Measurements from ENCODE around the gene TYRO3. TPM values are rescaled to one million over a fixed set of nuclear protein-coding genes. Genes with fewer than 3 reads are reported as not detected.

TYRO3 gene
- total and polyA plus RNA-seq, 9 donors = 37.7 to 265 (median 109) TPM

DNA sequence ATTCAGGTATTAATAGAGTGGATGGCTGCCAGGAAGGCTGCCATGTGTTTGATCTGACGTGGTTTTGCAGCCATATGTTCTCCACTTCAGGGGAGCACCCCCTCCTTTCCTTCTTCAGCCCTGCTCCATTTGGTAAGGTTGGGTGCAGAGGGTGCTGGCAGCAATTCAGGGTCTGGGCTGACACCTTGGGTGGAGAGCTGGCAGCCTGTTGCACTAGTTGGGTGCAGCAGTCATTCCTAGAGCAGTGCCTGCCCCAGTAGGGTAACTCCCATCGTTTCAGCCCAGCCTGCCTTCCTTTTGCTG, 1.5 kb downstream of the TYRO3 start:
- peak in 4 of 5 donors; percentile 41 to 61 (median 49) for DNase-seq
- Histone ChIP-seq H3K27me3 (no peaks in the 10 kb centered on the region), H3K9me3 (no peaks in the 10 kb centered on the region), H3K27ac (peak overlapping the region; percentile 3 to 83), H3K36me3 (no peaks in the 10 kb centered on the region), H3K4me1 (ENCODE audit: insufficient read depth) (peaks cover 35% of the 10 kb centered on the region), H3K4me3 (peak overlapping the region; percentile 47)
- intact Hi-C loops (cut with DNase I) = no loop called here
- WGBS, 3 donors = 38 to 47% (median 41%) methylated on average over 2 of the region's 2 CpGs
- TF ChIP-seq, protein P1, sequence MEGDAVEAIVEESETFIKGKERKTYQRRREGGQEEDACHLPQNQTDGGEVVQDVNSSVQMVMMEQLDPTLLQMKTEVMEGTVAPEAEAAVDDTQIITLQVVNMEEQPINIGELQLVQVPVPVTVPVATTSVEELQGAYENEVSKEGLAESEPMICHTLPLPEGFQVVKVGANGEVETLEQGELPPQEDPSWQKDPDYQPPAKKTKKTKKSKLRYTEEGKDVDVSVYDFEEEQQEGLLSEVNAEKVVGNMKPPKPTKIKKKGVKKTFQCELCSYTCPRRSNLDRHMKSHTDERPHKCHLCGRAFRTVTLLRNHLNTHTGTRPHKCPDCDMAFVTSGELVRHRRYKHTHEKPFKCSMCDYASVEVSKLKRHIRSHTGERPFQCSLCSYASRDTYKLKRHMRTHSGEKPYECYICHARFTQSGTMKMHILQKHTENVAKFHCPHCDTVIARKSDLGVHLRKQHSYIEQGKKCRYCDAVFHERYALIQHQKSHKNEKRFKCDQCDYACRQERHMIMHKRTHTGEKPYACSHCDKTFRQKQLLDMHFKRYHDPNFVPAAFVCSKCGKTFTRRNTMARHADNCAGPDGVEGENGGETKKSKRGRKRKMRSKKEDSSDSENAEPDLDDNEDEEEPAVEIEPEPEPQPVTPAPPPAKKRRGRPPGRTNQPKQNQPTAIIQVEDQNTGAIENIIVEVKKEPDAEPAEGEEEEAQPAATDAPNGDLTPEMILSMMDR (IDR thresholded peaks at IDR 0.05) = no peak
- TF ChIP-seq EP300 (IDR thresholded peaks at IDR 0.05) = no peak
- TF ChIP-seq POLR2A (IDR thresholded peaks at IDR 0.05) = no peak

DNA sequence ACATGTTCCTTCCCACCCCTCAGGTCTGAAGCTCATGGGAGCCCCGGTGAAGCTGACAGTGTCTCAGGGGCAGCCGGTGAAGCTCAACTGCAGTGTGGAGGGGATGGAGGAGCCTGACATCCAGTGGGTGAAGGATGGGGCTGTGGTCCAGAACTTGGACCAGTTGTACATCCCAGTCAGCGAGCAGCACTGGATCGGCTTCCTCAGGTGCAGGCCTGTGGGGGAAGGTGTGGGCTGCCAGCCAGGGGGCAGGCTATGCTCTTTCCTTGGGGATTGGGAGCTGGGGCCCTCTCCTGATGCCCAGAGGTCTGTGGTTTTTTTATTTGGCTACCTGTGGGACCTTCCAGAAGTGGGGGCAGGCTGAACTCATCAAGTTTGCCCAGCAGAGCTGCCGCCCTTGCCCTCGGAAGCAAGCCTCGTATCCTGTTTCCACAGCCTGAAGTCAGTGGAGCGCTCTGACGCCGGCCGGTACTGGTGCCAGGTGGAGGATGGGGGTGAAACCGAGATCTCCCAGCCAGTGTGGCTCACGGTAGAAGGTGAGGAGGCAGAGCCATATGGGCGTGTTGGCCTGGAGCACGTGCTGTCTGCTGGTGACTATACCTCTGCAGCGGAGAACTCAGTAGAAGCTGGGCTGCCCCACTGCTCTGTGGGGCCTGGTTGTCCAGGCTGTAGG, 2.2 kb downstream of the TYRO3 start:
- DNase-seq = peak in 4 of 5 donors; percentile 46 to 64 (median 56)
- H3K27me3 ChIP-seq = no peaks in the 10 kb centered on the region
- WGBS, 3 donors = 59 to 70% (median 63%) methylated on average over 16 of the region's 16 CpGs
- H3K4me1 ChIP-seq (ENCODE audit: insufficient read depth) = peaks cover 35% of the 10 kb centered on the region
- intact Hi-C loops (cut with DNase I) = no loop called here
- no peaks in the 10 kb centered on the region for H3K9me3 ChIP-seq
- H3K4me3 ChIP-seq = no peak overlapping the region
- no peaks in the 10 kb centered on the region for H3K36me3 ChIP-seq
- TF ChIP-seq POLR2A (IDR thresholded peaks at IDR 0.05) (no peak), EP300 (IDR thresholded peaks at IDR 0.05) (no peak)
- TF ChIP-seq, protein P1 (IDR thresholded peaks at IDR 0.05) = no peak
- H3K27ac ChIP-seq = peak overlapping the region; percentile 3 to 83

DNA sequence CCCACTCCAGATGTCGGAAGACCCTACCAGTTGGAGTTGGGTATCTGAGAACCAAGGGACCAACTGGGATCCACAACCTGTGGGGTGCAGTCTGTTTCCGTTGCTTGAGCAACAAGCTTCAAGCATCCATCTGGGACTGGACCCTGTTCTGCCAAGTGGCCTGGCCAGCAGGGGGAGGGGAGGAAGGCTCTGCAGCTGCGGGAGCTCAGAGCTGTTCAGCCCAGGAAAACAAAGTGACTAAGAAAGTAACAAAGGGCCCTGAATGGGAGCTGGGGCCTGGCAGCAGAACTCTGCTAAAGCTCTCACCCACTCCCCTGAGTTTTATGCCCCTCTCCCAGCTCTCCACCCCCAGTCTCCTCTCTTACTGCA, 2.7 kb downstream of the TYRO3 start:
- peak; percentile 86 to 91 (median 89) for DNase-seq
- intact Hi-C loops (cut with DNase I) = no loop called here

DNA sequence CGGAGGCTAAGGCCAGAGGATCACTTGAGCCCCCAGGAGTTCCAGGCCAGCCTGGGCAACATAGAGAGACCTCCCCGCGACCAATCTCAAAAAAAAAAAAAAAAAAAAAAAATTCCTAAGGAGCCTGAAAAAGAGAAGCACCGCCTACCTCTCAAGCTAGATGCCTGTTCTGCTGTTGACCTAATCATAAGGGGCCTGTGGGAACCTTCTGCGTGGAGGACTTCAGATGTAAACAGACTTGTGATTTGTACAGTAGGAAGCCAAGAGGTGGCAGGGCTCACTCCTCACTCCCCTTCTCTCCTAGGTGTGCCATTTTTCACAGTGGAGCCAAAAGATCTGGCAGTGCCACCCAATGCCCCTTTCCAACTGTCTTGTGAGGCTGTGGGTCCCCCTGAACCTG, 3.2 kb downstream of the TYRO3 start:
- no peaks in the 10 kb centered on the region for H3K27me3 ChIP-seq
- DNase-seq = no peak
- no peak overlapping the region for H3K4me3 ChIP-seq
- no peaks in the 10 kb centered on the region for H3K36me3 ChIP-seq
- 15 to 19% (median 18%) methylated on average over 5 of the region's 5 CpGs for WGBS, 3 donors
- TF ChIP-seq, protein P1 (IDR thresholded peaks at IDR 0.05) = no peak
- no peak for TF ChIP-seq EP300 (IDR thresholded peaks at IDR 0.05)
- no peak for TF ChIP-seq POLR2A (IDR thresholded peaks at IDR 0.05)
- intact Hi-C loops (cut with DNase I) = no loop called here
- peak overlapping the region; percentile 76 to 83 for H3K27ac ChIP-seq
- H3K9me3 ChIP-seq = no peaks in the 10 kb centered on the region
- peaks cover 38% of the 10 kb centered on the region for H3K4me1 ChIP-seq (ENCODE audit: insufficient read depth)

More for the DNA sequence above, 2.7 kb downstream of the TYRO3 start:
- Histone ChIP-seq H3K4me1 (ENCODE audit: insufficient read depth) (peaks cover 38% of the 10 kb centered on the region), H3K27ac (peak overlapping the region; percentile 76 to 83), H3K36me3 (no peaks in the 10 kb centered on the region), H3K9me3 (no peaks in the 10 kb centered on the region), H3K27me3 (no peaks in the 10 kb centered on the region), H3K4me3 (no peak overlapping the region)
- 14 to 25% (median 21%) methylated on average over 2 to 3 of the region's 3 CpGs for WGBS, 3 donors
- TF ChIP-seq, protein P1 (IDR thresholded peaks at IDR 0.05) = peak in 2 of 3 donors; percentile 47 to 52
- no peak for TF ChIP-seq EP300 (IDR thresholded peaks at IDR 0.05)
